Activated CD8-positive, alpha-beta memory T cell treated with anti-CD3 and anti-CD28 coated beads for 36 hours (primary cell): ENCODE measurements around the gene MYO3B. TPM values are rescaled to one million over a fixed set of nuclear protein-coding genes. Genes with fewer than 3 reads are reported as not detected.
"Not testable (repeated sequence)": the region's sequence is repeated elsewhere in the genome, so short reads cannot be mapped to it uniquely, and the experiment has no call there.

ENCODE experiments used
- CTCF ChIA-PET: fragments of 350-600 bp; sonication (Branson Sonifier 250); formaldehyde crosslinking; loops from one replicate; lab custom pipeline; 2021; ENCODE audit warnings: antibody characterized with exemption; lab: Charles Lee
- POLR2A ChIA-PET: fragments of 350-600 bp; sonication (Branson Sonifier 250); formaldehyde crosslinking; loops from one replicate; lab custom pipeline; 2021; ENCODE audit warnings: antibody characterized with exemption; lab: Charles Lee
- total RNA-seq, 2 experiments: library from RNA; stranded (reverse); gene quantifications; one replicate each; pipeline ENCODE4 v1.2.3, GENCODE V29; 2021

Gene MYO3B
- total RNA-seq, 2 experiments from 2014 or later: 0.19 to 0.31 TPM

DNA sequence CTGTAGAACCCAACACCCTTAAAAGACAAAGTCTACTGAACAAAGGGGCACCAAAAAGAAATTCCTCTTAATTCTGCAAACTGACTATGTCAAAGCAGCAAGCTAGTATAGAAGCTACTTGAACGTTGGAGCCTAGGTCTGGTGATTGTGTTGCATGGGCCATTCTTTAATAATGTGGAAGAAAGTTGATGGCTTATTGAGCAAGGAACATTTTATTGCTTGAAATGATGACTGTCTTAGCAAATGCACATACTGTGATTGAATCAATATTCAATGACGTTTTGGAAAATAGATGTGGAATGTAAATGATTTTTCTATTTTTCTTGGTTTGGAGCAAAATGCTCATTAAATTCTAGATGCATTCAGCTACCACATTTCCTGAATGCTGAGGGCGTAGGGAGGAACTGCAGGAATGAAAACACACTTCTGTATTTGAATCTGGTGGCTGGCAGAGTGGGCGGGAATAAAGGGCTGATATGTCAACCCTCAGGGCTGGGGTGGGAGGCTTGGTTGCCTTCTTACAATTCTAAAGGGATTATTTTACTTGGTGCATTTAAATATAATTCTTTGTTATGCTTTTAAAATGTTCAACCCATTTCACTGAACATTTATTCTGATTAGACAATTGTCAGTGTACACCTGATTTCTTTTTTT, 26.5 kb downstream of the MYO3B start:
- ChIA-PET CTCF (no interaction called here), POLR2A (no interaction called here)

DNA sequence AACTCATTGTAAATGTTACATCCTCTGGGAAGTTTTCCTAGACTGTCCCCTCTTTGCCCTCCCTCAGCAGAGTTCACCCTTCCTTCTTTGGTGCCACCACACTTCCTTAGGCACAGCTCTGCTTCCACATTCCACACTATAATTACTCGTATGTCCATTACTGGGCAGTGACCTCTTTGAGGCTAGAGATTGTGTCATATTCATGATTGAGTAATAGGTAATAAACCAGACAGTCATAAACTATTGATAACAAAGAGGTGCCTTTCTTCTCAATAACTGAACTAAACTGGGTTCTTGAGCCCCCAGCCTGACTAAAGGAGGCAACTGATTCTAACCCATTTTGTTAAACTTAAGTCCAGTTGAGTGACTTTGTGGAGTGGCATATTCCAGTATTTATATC, 28.3 kb downstream of the MYO3B start:
- ChIA-PET CTCF (no interaction called here), POLR2A (no interaction called here)

DNA sequence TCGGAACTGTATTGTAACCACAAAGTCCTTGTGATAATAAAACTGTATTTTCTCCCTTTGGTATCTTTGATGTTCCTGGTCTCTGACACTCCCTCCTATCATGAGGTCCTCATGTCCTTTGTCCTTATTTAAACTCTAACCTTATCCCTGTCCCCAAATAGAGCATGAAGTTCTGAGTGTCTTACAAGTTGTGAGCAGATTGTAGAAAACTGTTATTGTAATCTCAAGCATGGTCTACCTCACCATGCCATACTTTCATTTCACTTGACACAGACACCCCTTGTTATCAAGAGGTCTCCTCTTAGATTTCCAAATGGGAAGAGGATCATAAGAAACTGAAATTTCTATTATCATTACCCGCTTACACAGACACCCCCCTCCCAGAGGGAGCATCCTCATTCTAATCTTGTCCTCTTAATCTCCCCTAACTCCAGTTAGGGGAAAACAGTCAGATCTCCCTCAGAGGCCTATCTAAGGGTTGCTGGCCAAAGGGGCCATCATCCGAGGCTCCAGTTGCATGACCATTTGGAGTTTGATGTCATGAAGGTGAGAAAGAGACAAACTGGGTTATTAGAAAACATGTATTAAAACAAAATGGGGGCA, 29.0 kb downstream of the MYO3B start:
- POLR2A ChIA-PET: no interaction called here
- CTCF ChIA-PET: no interaction called here

DNA sequence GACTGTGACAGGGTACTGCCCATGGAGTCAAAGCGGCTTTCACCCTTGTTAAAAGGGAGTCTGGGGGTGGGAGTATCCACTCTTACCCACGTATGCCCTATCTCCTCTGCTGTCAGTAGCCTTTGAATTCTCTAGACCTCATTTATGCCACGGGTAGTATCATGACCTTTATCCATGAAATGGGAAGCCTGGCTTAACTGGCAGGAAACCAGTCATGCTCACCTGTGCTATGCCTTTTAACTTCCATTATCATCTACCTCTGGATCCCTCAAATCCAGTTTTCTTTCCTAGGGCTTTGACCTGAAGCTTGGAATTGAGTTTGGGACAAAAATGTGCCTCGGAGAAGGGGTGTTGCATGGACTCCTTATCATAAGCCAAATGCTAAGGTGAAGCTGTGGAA, 30.0 kb downstream of the MYO3B start:
- POLR2A ChIA-PET: no interaction called here
- CTCF ChIA-PET: no interaction called here

DNA sequence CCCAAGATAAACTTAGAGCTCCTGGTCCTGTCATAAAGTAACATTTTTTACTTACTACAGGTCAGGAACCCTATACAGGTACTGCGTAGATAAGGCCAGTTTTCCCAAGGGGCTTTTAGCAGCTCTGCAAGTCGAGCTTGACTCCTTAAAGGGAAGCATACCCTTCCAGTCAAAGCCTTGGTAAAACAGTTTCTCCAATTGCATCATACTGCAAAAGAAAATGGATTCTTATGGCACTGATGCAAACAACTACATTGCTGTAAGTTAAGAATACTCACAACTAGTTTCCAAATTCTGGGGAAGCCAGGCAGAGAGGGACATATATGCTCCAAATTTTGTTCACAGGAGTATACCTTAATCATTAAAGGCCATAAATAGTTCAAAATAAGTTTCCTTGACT, 31.0 kb downstream of the MYO3B start:
- ChIA-PET POLR2A (no interaction called here), CTCF (no interaction called here)

DNA sequence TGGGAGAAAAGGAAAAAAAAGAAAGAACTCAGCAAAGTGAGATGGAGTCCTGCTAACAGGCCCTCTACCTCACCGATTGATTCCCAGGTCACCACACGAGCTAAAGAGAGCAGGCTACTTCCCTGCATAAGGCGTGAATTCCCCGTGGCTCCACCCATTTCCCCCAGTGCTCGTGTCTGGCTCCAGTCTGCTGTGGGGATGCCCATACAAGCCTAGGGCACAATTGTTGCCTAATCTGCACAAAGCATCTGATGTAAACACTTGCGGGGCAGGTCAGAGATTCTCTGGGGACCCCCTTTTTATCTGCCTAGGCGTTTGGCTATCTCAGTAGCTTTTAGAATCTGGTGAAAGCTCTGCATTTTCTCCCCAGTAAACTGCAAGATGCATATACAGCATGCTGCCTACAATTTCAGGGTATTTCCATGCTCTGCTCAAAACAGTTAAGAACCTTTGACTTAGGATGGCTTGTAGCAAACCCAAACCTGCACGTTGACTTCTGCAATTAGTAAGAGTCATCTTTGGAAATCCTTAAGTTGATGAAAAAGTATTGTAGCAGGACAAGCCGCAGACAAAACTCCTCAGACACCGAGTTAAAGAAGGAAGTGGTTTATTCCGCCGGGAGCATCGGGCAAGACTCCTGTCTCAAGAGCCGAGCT, 34.8 kb downstream of the MYO3B start:
- ChIA-PET POLR2A (no interaction called here), CTCF (no interaction called here)

DNA sequence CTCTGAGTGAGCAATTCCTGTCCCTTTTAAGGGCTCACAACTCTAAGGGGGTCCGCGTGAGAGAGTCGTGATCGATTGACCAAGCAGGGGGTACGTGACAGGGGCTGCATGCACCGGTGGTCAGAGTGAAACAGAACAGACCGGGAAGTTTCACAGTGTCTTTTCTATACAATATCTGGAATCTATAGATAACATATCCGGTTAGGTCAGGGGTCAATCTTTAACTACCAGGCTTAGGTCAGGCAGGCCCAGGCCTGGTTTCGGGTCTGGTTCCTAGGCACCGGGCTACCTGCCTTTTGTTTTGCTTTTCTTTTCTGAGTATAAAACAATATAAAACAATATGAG, 35.3 kb downstream of the MYO3B start:
- POLR2A ChIA-PET, CTCF ChIA-PET: not testable (repeated sequence)

DNA sequence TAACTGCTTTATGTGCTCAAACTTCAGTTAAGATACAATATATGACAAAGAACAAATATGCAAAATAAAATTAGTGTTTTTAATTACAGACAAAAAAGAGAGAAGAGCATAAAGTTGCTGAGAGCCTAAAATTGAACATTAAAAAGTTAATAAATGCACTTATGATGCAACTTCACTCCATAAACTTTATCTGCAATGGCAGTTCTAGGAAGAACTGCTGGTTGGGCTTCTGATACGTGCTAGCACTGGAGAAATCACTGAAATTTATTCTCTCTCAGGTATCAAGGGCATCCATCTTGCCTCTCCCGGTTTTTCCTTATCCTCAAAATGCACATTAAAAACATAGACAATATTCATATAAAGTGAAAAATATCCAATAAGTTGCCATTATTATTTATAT, 35.7 kb downstream of the MYO3B start:
- ChIA-PET POLR2A (no interaction called here), CTCF (no interaction called here)

DNA sequence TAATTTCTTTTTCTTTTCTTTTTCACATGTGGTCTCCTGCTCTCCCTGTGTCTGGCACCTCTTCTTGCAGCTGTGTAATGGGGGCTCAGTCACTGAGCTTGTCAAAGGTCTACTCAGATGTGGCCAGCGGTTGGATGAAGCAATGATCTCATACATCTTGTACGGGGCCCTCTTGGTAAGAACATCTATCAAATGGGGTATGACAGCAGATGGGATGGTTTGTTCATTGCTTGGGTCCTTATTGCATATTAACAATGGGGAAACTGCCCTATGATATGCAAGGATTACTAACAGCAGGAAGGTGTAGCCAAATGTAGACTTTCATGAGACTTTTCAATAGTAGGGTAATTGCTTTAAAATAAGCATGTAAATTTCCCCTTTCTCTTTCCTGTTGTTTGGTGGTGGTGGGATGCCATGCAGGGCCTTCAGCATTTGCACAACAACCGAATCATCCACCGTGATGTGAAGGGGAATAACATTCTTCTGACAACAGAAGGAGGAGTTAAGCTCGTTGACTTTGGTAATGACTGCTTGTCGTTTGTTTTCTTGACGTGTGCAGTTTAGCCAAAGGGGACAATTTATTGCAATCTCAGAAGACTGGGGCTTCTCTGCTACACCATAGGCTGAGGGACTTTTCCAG, 36.5 kb downstream of the MYO3B start:
- ChIA-PET POLR2A (no interaction called here), CTCF (no interaction called here)

DNA sequence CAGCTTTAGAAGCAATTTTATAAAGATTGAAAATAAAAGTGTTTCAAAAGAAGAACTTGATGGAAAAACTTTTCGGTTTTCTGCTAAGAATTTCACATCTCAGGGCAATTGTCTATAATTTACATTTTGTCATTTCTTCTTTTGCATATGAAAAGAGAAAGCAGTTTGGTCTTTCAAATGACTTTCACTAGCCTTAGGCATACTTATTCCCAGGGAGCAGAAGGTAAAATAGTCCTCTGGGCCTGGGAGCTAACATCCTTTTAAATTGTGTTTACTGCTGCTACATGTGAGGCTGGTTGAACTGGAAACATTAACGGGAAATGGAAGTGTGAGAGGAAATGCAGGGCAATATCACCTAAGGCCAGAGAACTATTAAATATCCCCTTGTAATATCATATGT, 37.1 kb downstream of the MYO3B start:
- ChIA-PET CTCF (no interaction called here), POLR2A (no interaction called here)

DNA sequence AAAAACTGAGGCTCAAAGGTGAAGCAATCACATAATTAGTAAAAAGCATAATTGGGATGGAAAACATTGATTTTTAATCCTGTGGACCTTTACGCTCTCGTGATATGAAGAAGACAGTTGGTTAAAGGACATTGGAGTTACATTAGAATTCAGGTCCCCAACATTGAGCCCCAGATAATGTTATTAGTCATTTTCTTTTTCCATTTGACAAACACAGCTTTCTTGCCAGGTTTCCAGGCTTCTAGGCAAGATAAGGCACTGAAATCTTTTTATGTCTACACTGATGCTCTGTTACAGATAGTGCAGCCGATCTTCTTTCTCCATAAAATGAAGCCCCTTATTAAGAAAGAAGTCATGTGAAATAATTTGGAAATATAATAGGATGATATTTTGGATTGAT, 38.5 kb downstream of the MYO3B start:
- POLR2A ChIA-PET: no interaction called here
- CTCF ChIA-PET: no interaction called here

DNA sequence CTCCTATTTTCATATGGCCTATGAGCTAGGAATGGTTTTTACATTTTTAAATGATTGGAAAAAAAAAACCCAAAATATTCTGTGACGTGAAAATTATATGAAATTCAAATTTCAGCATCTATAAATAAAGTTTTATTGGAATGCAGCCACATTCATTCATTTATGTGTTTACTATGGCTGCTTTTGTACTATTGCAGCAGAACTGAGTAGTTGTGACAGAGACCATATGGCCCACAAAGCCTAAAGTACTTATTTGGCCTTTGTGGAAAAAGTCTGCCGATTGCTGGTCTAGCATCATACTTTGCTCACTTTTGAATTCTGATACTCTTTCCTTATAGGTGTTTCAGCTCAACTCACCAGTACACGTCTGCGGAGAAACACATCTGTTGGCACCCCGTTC, 39.0 kb downstream of the MYO3B start:
- CTCF ChIA-PET: no interaction called here
- POLR2A ChIA-PET: no interaction called here

DNA sequence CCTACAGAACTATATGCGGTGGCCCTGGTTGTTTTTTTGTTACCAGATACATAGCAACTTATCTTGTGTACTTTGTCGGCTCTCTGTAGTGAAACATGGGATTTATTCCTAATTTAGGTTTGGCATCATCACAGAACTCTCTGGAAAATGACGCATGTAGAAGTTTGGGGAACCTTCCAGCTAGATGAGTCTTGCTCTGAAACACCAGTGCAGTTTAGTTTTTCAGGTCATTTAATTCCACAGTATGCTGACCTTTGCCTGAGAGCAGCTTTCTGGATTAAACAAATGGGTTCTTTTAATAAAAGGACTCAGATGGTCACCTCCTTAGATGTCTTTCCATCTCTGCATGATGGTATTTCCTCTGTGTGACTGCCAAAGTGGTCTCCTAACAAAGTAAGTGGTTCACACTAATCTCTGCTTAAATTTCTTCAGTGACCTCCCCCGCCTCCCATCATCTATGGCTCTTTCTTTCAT, 39.9 kb downstream of the MYO3B start:
- CTCF ChIA-PET: no interaction called here
- POLR2A ChIA-PET: no interaction called here

DNA sequence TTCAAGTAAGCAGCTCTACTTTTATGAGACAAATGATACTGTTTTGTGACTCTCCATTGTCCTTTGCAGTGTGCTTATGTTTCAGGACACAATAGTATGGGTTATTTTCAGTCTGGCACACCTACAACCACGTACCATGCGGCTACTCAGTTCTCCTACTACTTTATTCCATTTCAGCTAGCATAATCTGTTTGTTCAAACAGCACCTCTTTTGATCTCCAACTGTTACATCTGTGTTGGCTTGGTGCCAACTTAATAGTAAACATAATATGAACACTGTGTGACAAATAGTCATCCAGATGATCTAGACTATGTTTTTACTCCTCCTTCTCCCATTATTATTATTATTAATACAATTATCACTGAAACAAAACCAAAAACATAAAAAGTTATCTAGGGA, 40.5 kb downstream of the MYO3B start:
- ChIA-PET POLR2A (no interaction called here), CTCF (no interaction called here)

DNA sequence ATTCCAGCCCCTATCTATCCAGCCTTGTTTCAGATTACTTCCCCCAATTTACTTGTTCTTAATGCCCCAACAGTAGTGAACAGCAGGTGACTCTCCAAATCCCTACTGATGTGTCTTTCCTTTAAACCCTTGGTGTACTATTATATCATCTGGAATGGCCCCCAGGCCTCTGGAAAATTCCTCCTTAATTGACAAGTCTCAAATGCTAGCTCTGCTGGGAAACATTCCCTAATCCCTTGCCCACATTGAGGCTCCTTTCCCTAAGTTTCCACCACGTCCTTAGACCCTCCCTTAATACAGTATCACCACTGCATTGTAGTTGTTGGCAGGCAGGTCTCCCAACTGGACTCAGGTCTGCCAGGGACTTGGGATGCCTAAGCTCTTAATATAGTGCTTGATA, 41.0 kb downstream of the MYO3B start:
- ChIA-PET POLR2A (no interaction called here), CTCF (no interaction called here)

DNA sequence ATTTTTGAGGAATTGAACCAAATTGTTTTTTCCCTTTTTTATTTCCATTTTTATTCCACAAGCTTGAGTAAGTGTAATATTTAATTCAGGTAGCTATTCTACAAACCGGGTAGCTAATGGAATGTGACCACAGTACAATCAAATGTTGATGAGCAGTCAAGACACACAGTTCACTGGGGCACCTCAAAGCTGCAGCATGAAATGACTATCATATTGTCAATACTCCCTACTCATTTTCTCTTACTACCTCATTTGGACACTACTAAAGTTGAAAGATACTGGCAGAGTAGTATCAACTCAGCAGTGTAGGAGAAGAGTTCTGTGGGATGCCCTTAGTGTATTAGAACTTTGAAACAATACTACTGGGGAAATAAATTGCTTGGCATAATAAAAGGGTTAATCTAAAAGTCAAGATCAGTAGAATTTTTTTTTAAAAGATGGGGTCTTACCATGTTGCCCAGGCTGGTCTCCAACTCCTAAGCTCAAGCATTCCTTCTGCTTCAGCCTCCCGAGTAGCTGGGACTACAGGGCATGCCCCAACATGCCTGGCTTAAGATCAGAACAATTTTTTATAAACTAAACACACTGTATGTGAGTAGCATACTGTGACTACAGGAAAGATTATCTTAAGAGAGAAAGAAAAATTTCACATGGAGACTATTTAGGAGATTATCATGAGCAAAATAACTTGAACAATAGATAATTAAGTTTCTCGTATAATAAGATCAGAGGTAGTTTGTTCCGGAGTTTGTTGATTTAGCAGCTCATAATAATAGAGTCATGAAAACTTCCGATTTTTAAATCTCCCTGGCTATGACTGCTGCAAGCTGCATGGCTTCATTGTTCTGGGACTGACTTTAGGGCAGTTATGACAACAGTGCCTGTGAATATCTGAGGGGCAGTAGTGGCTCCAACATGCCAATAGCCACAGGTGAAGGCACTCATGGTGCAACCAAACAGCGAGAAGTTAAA, 43.7 kb downstream of the MYO3B start:
- ChIA-PET CTCF (no interaction called here), POLR2A (no interaction called here)

DNA sequence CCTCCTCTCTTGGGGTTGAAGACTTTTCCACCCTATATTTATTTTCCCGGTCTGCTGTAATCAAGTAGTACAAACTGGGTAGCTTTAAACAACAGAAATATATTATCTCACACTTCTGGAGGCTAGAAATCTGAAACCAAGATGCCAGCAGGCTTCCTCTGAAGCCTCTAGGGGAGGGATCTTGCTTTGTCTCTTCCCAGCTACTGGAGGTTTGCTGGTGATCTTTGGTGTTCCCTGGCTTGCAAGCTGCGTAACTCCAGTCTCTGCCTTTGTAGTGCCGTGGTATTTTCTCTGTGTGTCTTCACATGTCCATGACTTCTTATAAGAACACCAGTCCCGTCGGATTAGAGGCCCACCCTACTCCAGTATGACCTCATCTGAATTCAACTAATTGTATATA, 44.4 kb downstream of the MYO3B start:
- ChIA-PET CTCF (no interaction called here), POLR2A (no interaction called here)

DNA sequence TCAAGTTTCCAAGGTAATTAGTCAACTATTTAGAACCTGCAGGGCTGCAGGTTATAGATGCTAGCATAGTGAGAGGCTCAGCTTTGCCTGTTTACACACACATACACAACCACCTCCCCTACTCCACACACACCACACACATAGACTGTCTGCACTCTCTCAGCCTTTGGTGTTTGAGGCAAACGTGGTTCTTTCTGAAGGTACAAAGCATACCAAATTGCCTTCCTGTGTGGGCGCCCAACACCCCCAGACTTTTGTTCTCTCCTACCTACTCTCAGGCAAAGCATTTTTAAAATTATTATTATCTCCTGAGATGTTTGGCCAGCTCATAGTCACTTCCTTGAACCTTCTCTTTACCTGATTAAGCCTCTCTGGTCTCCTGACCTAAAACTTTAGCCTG, 44.9 kb downstream of the MYO3B start:
- CTCF ChIA-PET: no interaction called here
- POLR2A ChIA-PET: no interaction called here

DNA sequence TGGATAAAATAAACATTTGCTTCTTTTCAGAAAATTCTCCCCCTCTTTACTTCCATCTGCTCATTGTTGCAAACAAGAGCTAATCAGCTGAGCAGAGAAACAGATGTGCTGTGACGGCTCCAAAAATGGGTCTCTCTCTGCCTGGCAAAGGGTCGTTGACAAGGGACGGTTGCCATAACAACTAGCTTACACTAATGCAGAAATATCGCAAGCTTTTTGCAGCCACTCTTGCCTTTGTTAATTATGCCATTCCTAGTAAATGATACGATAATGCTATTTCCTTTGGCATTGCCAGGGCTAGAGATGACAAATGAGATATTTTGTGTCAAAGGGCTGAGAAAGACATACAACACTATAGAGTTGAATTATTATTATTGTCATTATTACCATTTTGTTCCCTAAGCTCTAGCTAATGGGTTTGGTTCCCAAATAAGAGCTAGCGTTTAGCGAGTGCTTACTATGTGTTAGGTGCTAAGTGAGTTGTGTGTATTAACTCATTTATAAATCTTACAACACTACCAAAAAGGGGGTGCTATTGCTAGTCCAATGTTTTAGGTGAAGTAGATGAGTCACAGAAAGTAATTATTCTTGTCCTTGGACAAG, 46.8 kb downstream of the MYO3B start:
- ChIA-PET CTCF (no interaction called here), POLR2A (no interaction called here)
